CD4-positive, alpha-beta T cell treated with Interleukin-17A for 1 hour (primary cell): ENCODE data around the gene SPAG9.
"Not testable (repeated sequence)": the region's sequence is repeated elsewhere in the genome, so short reads cannot be mapped to it uniquely, and the experiment has no call there.

Experiments
- DNase-seq: peaks from one replicate; pipeline ENCODE4 v3.0.0-alpha.2; 2020

The SPAG9 gene

DNA sequence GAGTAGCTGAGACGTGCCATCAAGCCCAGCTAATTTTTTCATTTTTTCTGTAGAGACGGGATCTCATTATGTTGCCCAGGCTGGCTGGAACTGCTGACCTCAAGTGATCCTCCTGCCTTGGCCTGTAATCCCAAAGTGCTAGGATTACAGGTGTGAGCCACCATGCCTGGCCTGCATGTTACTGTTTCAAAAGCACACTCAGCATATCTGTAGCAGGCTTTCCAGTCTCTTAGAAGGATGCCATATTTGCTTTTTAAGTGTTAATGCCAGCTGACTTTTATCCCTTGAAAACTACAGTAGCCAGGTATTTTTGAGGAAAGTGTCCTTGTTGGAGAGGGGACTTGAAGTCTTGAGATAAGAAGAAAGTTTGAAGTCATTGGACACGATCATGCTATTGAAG lies 15.3 kb upstream of the SPAG9 start:
- no peak for DNase-seq

DNA sequence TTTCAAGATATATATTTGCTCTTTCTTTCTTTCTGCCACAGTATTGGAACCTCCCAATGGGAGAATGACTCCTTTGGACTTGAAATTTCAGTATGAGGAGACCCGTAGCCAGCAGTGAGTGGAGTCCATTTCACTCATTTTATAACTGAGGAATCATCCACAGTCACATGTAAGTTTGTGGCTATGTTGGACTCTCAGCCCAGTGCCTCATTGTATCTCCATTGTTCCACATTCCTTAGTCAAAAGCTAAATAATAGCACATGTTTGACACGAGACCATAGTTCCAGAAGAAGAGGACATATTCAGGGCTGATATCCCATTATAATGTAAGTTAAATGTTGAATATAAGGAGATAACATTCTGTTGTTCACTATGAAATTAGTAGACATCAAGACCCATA lies 12.7 kb upstream of the SPAG9 start:
- DNase-seq: no peak

DNA sequence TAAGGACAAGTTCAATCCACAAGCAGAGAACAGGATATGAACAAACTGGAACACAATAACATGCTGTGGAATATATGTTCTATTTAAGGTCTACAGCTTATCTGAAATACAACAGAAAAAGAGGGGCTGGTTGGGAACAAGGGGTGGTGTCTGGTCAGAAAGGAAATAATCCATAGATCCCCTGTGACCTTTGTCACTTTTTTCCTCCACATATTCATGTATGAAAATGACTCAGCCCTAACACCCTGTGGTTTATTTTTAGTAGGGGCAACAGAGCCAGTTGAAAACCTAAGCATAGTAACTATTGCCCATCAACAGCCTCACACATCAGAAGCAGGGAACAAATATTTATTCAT lies 12.3 kb upstream of the SPAG9 start:
- no peak for DNase-seq

GRCh38 chr17:51128076-51128475 lies 7.4 kb upstream of the SPAG9 start:
- peak; percentile 36 for DNase-seq

DNA sequence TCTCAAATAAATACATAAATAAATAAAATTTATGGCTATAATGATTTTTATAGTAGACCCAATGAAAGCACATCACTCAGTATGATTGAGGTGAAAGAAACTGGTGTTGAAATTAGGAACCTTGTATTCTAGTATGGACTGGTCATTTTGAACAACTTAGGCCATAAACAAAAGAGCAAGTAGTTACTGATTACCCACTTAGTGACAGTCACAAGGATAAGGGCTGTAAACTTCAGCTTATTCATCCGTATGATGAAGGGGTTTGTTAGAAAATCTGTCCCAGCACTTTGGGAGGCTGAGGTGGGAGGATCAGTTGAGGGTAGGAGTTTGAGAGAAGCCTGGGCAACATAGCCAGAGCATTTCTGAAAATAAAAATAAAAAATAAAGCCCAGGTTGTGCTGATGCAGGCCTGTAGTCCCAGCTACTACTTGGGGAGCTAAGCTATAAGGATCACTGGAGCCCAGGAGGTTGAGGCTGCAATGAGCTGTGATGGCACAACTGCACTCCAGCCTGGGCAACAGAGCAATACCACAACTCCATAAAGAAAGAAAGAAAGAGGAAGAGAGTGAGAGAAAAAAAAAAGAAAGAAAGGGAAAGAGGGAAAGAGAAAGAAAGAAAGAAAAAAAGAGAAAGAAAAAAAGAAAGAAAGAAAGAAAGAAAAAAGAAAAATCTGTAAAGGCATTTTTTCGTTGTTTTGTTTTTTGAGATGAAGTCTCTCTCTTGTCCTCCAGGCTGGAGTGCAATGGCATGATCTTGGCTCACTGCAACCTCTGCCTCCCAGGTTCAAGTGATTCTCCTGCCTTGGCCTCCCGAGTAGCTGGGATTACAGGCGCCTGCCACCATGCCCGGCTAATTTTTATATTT lies 4.2 kb upstream of the SPAG9 start:
- no peak for DNase-seq

DNA sequence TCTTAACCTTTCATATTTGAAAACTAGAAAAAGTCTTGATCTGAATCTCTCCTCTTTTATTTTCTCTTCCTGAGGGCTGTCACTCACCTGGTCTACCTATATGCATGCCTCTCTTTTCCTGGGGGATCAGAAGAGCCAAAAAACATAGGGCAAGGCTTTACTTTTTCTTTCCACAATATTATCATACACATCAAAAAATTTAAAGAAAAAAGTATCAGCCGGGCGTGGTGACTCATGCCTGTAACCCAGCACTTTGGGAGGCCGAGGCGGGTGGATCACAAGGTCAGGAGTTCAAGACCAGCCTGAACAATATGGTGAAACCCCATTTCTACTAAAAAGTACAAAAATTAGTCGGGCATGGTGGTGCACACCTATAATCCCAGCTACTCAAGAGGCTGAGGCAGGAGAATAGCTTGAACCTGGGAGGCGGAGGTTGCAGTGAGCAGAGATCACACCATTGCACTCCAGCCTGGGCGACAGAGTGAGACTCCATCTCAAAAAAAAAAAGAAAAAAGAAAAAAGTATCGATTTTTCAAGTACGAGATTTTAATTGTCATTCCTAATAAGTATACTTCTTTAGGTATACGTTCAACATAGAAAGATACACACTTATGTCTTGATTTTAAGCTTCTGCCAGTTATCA lies 1.9 kb upstream of the SPAG9 start:
- DNase-seq: not testable (repeated sequence)

GRCh38 chr17:51121620-51122472 lies 1.2 kb upstream of the SPAG9 start:
- peak; percentile 80 for DNase-seq

GRCh38 chr17:51120357-51120738 lies 320 bp downstream of the SPAG9 start:
- peak; percentile 57 for DNase-seq

- DNase-seq: peak; percentile 56
These were observed 982 bp downstream of the SPAG9 start for GRCh38 chr17:51119415-51120356.

DNA sequence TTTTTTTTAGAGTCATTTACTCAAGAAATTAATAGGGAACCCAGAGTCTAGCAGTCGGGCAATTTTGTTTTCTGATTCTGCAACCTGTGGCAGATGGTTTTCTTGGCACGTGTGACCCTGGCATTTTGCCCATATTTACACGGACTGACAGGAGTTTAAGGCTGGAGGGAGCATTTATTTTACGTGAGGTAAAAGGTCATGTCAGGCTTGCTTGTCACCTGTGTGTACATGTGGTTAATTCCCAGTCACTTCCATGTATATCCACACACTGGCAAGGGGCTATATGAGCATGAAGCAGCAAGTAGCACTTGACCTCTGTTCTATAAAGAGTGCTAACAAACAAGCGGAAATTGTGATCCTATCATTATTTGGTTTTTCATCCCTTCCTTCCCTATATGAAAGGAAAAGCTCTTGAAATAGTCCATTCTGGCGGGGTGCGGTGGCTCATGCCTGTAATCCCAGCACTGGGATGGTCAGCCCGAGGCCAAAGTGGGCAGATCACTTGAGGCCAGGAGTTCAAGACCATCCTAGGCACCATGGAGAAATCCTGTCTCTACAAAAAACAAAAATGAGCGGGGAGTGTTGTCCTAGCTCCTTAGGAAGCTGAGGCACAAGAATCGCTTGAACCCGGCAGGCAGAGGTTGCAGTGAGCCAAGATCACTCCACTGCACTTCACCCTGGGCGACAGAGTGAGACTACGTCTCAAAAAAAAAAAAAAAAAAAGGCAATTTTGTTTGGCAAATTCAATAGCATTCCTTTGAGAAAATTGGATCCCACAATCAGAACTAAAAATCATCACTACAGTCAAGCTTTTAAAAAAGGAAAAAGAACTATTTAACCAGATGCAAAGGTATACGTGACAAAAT lies 2.1 kb downstream of the SPAG9 start:
- DNase-seq: no peak

- DNase-seq: no peak
These were observed 5.5 kb downstream of the SPAG9 start for GRCh38 chr17:51115179-51115578.

DNA sequence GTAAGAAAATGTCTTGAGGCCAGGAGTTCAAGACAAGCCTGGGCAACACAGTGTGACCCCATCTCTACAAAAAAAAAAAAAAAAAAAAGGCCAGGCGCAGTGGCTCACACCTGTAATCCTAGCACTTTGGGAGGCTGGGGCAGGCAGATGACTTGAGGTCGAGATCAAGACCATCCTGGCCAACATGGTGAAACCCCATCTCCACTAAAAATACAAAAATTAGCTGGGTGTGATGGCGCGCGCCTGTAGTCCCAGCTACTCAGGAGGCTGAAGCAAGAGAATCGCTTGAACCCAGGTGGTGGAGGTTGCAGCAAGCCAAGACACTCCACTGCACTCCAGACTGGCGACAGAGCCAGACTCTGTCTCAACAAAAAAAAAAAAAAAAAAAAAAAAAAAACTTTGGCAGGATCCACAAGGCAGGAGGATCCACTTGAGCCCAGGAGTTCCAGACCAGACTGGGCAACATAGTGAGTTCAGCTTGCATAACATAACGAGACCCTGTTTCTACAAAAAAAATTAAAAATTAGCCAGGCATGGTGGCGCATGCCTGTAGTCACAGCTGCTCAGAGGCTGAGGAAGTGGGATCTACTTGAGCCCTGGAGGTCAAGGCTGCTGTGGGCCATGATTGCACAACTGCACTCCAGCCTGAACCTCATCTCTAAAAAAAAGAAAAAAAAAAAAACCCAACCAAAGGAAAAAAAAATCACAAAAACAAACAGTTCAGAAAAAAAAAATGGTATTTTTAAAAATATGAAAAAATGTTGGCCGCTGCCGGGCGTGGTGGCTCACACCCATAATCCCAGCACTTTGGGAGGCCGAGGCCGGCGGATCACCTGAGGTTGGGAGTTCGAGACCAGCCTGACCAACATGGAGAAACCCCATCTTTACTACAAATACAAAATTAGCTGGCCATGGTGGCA lies 8.1 kb downstream of the SPAG9 start:
- not testable (repeated sequence) for DNase-seq

DNA sequence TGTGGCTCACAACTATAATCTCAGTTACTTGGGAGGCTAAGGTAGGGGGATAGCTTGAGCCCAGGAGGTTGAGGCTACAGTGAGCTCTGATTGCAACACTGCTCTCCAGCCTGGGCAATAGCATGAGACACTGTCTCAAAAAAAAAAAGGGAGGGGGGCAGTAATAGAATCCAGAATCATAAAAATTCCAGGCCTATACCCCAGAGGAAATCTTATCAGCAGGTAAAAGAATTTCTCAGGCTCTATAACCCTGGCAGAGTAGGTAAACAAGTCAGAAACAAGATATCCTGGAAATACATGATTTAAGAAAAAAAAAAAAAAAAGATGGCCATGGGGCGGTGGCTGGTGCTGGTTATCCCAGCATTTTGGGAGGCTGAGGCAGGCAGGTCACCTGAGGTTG lies 12.9 kb downstream of the SPAG9 start:
- no peak for DNase-seq

DNA sequence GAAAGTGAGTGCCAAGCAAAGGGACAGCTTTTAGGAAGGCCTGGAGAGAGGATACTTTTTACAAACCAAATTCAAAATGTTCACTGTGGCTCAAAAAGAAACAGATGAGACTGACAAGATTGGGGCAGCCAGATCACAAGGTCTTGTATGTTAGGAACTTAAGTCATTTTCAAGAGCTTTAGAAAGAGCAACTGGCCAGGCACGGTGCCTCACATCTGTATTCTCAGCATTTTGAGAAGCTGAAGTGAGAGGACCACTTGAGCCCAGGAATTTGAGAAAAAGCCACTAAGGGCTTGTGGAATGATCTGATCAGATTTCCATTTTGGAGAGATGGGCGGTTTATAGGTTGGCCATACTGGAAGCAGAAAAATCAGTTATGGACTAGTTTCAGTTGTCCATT lies 17.2 kb downstream of the SPAG9 start:
- no peak for DNase-seq

DNA sequence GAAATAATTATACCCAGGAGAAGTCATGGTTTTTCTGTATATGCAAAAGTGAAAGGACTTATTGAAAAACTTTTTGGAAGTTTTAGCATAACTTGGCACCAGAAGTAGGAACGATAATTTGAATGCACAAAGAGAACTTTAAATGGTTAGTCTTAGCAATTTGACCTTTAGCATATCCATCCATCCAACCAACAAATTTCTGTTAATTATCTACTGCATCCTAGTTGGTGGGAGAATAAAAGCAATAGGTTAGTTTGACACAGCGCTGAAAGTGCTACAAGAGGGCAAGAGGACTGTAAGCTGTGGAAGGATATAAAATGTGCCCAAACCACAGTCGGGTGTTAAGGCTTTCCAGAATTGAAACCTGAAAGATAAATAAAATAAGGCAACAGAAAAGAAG lies 17.6 kb downstream of the SPAG9 start:
- no peak for DNase-seq

DNA sequence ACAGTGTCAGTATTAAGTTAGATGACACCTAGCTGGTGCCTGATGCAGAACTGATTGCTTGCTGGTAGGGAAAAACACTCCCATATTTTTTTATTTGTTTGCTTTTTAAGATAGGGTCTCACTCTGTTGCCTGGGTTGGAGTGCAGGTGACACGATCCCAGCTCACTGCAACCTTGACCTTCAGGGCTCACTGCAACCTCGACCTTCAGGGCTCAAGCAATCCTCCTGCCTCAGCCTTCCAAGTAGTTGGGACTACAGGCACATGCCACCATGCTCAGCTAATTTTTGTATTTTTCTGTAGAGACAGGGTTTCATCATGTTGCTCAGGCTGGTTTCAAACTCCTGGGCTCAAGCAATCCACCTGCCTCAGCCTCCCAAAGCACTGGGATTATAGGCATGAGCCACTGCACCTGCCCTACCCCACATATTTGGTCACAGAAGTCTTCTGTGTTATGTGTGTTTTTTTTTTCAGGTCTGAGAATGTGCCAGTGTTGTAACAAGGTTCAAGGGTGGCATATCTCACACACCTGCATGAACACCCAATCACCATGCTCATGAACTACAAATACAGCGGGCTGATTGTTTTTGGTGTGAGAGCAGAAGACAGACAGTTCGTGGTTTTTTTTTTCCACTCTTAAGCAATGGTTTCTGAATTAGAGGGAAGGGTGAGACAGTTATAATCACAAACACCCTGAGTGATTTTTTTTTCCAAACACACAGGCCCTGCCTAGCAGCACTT lies 22.8 kb downstream of the SPAG9 start:
- DNase-seq: no peak

DNA sequence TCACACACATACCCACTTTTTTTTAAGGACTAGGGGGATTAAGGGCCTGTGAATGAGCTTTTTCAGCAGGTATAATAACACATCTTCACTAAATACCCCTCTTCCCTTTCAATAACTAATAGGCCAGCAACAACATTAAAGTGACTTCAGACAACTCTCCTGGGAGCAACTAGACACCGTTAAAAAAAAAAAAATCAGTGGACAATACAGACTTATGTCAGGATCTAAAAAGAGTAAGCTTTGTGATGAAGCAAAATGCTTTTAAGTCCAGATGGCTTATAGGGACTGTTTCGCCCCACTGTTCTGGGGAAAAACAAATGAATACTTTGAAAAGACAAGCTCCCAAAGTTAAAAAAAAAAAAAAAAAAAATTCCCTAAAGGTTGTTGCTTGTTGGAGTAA lies 29.0 kb downstream of the SPAG9 start:
- DNase-seq: no peak

DNA sequence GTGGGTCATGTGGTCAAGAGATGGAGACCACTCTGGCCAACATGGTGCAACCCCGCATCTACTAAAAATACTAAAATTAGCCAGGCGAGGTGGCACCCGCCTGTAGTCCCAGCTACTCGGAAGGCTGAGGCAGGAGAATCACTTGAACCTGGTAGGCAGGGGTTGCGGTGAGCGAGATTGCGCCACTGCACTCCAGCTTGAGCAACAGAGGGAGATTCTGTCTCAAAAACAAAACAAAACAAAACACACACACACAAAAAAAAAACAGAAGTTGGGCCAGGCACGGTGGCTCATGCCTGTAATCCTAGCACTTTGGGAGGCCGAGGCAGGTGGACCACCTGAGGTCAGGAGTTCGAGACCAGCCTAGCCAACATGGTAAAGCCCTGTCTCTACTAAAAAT lies 31.8 kb downstream of the SPAG9 start:
- DNase-seq: not testable (repeated sequence)

DNA sequence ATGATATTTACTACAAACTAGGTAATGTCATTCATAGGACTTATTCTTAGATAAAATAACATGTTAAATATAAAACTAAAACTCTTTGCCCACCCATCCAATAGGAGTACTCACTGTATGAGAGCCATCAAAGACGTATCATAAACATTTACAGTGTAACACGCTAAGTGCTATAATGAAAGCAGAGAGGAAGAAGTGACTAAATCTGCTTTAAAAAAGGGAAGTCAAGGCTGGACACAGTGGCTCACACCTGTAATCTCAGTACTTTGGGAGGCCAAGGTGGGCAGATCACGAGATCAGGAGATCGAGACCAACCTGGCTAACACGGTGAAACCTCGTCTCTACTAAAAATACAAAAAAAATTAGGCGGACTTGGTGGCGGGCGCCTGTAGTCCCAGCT lies 32.4 kb downstream of the SPAG9 start:
- DNase-seq: no peak
